ENCODE measurements around the gene POLE. TPM values are rescaled to one million over a fixed set of nuclear protein-coding genes. Genes with fewer than 3 reads are reported as not detected.

Gene POLE
- total and polyA plus RNA-seq, 5 donors: 10.6 to 22.1 (median 15.4) TPM

- no peak for ATAC-seq
- Histone ChIP-seq H3K4me1 (ENCODE audit: control insufficient read depth, insufficient read depth, low read length) (no peaks in the 10 kb centered on the region), H3K4me3 (ENCODE audit: low read length) (no peak overlapping the region), H3K9me3 (ENCODE audit: control insufficient read depth, low read length) (peaks cover 4% of the 10 kb centered on the region), H3K27me3 (ENCODE audit: control insufficient read depth, insufficient read depth) (no peaks in the 10 kb centered on the region), H3K27ac (ENCODE audit: low read length) (no peak overlapping the region)
- DNase-seq: peak in 1 of 3 donors; percentile 14
- intact Hi-C loops (cut with DNase I): no loop called here
- WGBS: 86% methylated on average over 19 of the region's 19 CpGs
Measured at GRCh38 chr12:132606927-132607326, 80.2 kb downstream of the POLE start.

- H3K9me3 ChIP-seq (ENCODE audit: control insufficient read depth, low read length): peaks cover 1% of the 10 kb centered on the region
- no peaks in the 10 kb centered on the region for H3K4me1 ChIP-seq (ENCODE audit: control insufficient read depth, insufficient read depth, low read length)
- 67% methylated on average over 16 of the region's 16 CpGs for WGBS
- no peak overlapping the region for H3K27ac ChIP-seq (ENCODE audit: low read length)
- ATAC-seq: no peak
- DNase-seq: peak in 1 of 3 donors; percentile 2
- no peak overlapping the region for H3K4me3 ChIP-seq (ENCODE audit: low read length)
- H3K27me3 ChIP-seq (ENCODE audit: control insufficient read depth, insufficient read depth): no peaks in the 10 kb centered on the region
- intact Hi-C loops (cut with DNase I): no loop called here
Measured at GRCh38 chr12:132606466-132606865, 80.7 kb downstream of the POLE start.

GRCh38 chr12:132605892-132606291 lies 81.2 kb downstream of the POLE start:
- Histone ChIP-seq H3K27me3 (ENCODE audit: control insufficient read depth, insufficient read depth) (no peaks in the 10 kb centered on the region), H3K4me1 (ENCODE audit: control insufficient read depth, insufficient read depth, low read length) (no peaks in the 10 kb centered on the region), H3K27ac (ENCODE audit: low read length) (no peak overlapping the region), H3K4me3 (ENCODE audit: low read length) (no peak overlapping the region), H3K9me3 (ENCODE audit: control insufficient read depth, low read length) (no peaks in the 10 kb centered on the region)
- ATAC-seq (no peak), DNase-seq (peak in 2 of 3 donors; percentile 28 to 56)
- WGBS: 79% methylated on average over 18 of the region's 18 CpGs
- intact Hi-C loops (cut with DNase I): no loop called here

GRCh38 chr12:132604668-132605441 lies 82.3 kb downstream of the POLE start:
- WGBS: 75% methylated on average over 16 of the region's 16 CpGs
- no peak for ATAC-seq
- intact Hi-C loops (cut with DNase I): no loop called here
- Histone ChIP-seq H3K27ac (ENCODE audit: low read length) (no peak overlapping the region), H3K4me1 (ENCODE audit: control insufficient read depth, insufficient read depth, low read length) (no peaks in the 10 kb centered on the region), H3K27me3 (ENCODE audit: control insufficient read depth, insufficient read depth) (no peaks in the 10 kb centered on the region), H3K9me3 (ENCODE audit: control insufficient read depth, low read length) (no peaks in the 10 kb centered on the region), H3K4me3 (ENCODE audit: low read length) (no peak overlapping the region)
- peak in 2 of 3 donors; percentile 22 to 29 for DNase-seq

GRCh38 chr12:132604151-132604618 lies 83.0 kb downstream of the POLE start:
- intact Hi-C loops (cut with DNase I): no loop called here
- WGBS: 27% methylated on average over 26 of the region's 26 CpGs
- DNase-seq: peak in 2 of 3 donors; percentile 79 to 88

GRCh38 chr12:132603240-132604150 lies 83.6 kb downstream of the POLE start:
- Histone ChIP-seq H3K9me3 (ENCODE audit: control insufficient read depth, low read length) (no peaks in the 10 kb centered on the region), H3K27ac (ENCODE audit: low read length) (peak overlapping the region; percentile 23), H3K27me3 (ENCODE audit: control insufficient read depth, insufficient read depth) (no peaks in the 10 kb centered on the region), H3K4me1 (ENCODE audit: control insufficient read depth, insufficient read depth, low read length) (no peaks in the 10 kb centered on the region), H3K4me3 (ENCODE audit: low read length) (peak overlapping the region; percentile 30)
- peak in 2 of 3 donors; percentile 50 to 69 for DNase-seq
- ATAC-seq: peak; percentile 29 to 34
- intact Hi-C loops (cut with DNase I): no loop called here
- 37% methylated on average over 67 of the region's 67 CpGs for WGBS

More at GRCh38 chr12:132604151-132604618, 83.0 kb downstream of the POLE start:
- Histone ChIP-seq H3K4me3 (ENCODE audit: low read length) (peak overlapping the region; percentile 30), H3K4me1 (ENCODE audit: control insufficient read depth, insufficient read depth, low read length) (no peaks in the 10 kb centered on the region), H3K27me3 (ENCODE audit: control insufficient read depth, insufficient read depth) (no peaks in the 10 kb centered on the region), H3K27ac (ENCODE audit: low read length) (peak overlapping the region; percentile 23), H3K9me3 (ENCODE audit: control insufficient read depth, low read length) (no peaks in the 10 kb centered on the region)
- ATAC-seq: peak; percentile 56 to 74

- DNase-seq (peak in 2 of 3 donors; percentile 68 to 76), ATAC-seq (peak in 1 of 2 donors; percentile 13)
- intact Hi-C loops (cut with DNase I): no loop called here
- Histone ChIP-seq H3K27me3 (ENCODE audit: control insufficient read depth, insufficient read depth) (no peaks in the 10 kb centered on the region), H3K27ac (ENCODE audit: low read length) (no peak overlapping the region), H3K4me3 (ENCODE audit: low read length) (no peak overlapping the region), H3K4me1 (ENCODE audit: control insufficient read depth, insufficient read depth, low read length) (no peaks in the 10 kb centered on the region), H3K9me3 (ENCODE audit: control insufficient read depth, low read length) (no peaks in the 10 kb centered on the region)
- 48% methylated on average over 29 of the region's 29 CpGs for whole genome bisulfite sequencing
Measured at GRCh38 chr12:132602572-132603239, 84.4 kb downstream of the POLE start.

- no peak for ATAC-seq
- Histone ChIP-seq H3K27me3 (ENCODE audit: control insufficient read depth, insufficient read depth) (no peaks in the 10 kb centered on the region), H3K4me3 (ENCODE audit: low read length) (no peak overlapping the region), H3K27ac (ENCODE audit: low read length) (no peak overlapping the region), H3K9me3 (ENCODE audit: control insufficient read depth, low read length) (no peaks in the 10 kb centered on the region), H3K4me1 (ENCODE audit: control insufficient read depth, insufficient read depth, low read length) (peaks cover 2% of the 10 kb centered on the region)
- intact Hi-C loops (cut with DNase I): no loop called here
- 78% methylated on average over 31 of the region's 31 CpGs for WGBS
- peak in 2 of 3 donors; percentile 53 to 66 for DNase-seq
Measured at GRCh38 chr12:132601171-132601883, 85.8 kb downstream of the POLE start.

- intact Hi-C loops (cut with DNase I): no loop called here
- WGBS: 36% methylated on average over 45 of the region's 45 CpGs
- peak; percentile 78 to 92 (median 91) for DNase-seq
Measured at GRCh38 chr12:132600048-132601032, 86.8 kb downstream of the POLE start.

More at GRCh38 chr12:132600048-132601032, 86.8 kb downstream of the POLE start:
- peak; percentile 70 to 71 for ATAC-seq
- Histone ChIP-seq H3K9me3 (ENCODE audit: control insufficient read depth, low read length) (no peaks in the 10 kb centered on the region), H3K4me1 (ENCODE audit: control insufficient read depth, insufficient read depth, low read length) (peaks cover 2% of the 10 kb centered on the region), H3K4me3 (ENCODE audit: low read length) (peak overlapping the region; percentile 24), H3K27ac (ENCODE audit: low read length) (no peak overlapping the region), H3K27me3 (ENCODE audit: control insufficient read depth, insufficient read depth) (no peaks in the 10 kb centered on the region)

Data from right cardiac atrium (tissue), 5 donors.